Measurements from ENCODE around the gene FOXJ2.

Gene FOXJ2

GRCh38 chr12:8037046-8037663, 4.6 kb downstream of the FOXJ2 start:
- TF ChIP-seq POLR2A (IDR thresholded peaks at IDR 0.05; ENCODE audit: low read length): no peak
- TF ChIP-seq GATA1 (IDR thresholded peaks at IDR 0.05; ENCODE audit: low read depth, low read length): no peak
- no peak for DNase-seq

- no peak for TF ChIP-seq POLR2A (IDR thresholded peaks at IDR 0.05; ENCODE audit: low read length)
- TF ChIP-seq GATA1 (IDR thresholded peaks at IDR 0.05; ENCODE audit: low read depth, low read length): no peak
Observed at GRCh38 chr12:8037947-8038346, 5.4 kb downstream of the FOXJ2 start.

GRCh38 chr12:8038659-8039114, 6.2 kb downstream of the FOXJ2 start:
- TF ChIP-seq GATA1 (IDR thresholded peaks at IDR 0.05; ENCODE audit: low read depth, low read length): no peak
- DNase-seq: peak; percentile 48 to 51

More at GRCh38 chr12:8037947-8038346, 5.4 kb downstream of the FOXJ2 start:
- DNase-seq: peak in 1 of 2 experiments; percentile 12

- TF ChIP-seq POLR2A (IDR thresholded peaks at IDR 0.05; ENCODE audit: low read length) (no peak), GATA1 (IDR thresholded peaks at IDR 0.05; ENCODE audit: low read depth, low read length) (no peak)
- no peak for DNase-seq
Observed at GRCh38 chr12:8040791-8041190, 8.3 kb downstream of the FOXJ2 start.

- DNase-seq: peak; percentile 78 to 89
- no peak for TF ChIP-seq GATA1 (IDR thresholded peaks at IDR 0.05; ENCODE audit: low read depth, low read length)
- no peak for TF ChIP-seq POLR2A (IDR thresholded peaks at IDR 0.05; ENCODE audit: low read length)
Observed at GRCh38 chr12:8045952-8046944, 13.7 kb downstream of the FOXJ2 start.

GRCh38 chr12:8047842-8048241, 15.3 kb downstream of the FOXJ2 start:
- no peak for DNase-seq
- TF ChIP-seq POLR2A (IDR thresholded peaks at IDR 0.05; ENCODE audit: low read length): no peak
- no peak for TF ChIP-seq GATA1 (IDR thresholded peaks at IDR 0.05; ENCODE audit: low read depth, low read length)

GRCh38 chr12:8048906-8049305, 16.4 kb downstream of the FOXJ2 start:
- TF ChIP-seq GATA1 (IDR thresholded peaks at IDR 0.05; ENCODE audit: low read depth, low read length): no peak
- TF ChIP-seq POLR2A (IDR thresholded peaks at IDR 0.05; ENCODE audit: low read length): no peak
- no peak for DNase-seq

GRCh38 chr12:8050600-8051250, 18.2 kb downstream of the FOXJ2 start:
- TF ChIP-seq GATA1 (IDR thresholded peaks at IDR 0.05; ENCODE audit: low read depth, low read length) (no peak), POLR2A (IDR thresholded peaks at IDR 0.05; ENCODE audit: low read length) (no peak)
- no peak for DNase-seq

GRCh38 chr12:8052679-8053078, 20.2 kb downstream of the FOXJ2 start:
- TF ChIP-seq POLR2A (IDR thresholded peaks at IDR 0.05; ENCODE audit: low read length) (no peak), GATA1 (IDR thresholded peaks at IDR 0.05; ENCODE audit: low read depth, low read length) (no peak)
- peak; percentile 24 to 50 for DNase-seq

- peak; percentile 16 to 18 for DNase-seq
- TF ChIP-seq POLR2A (IDR thresholded peaks at IDR 0.05; ENCODE audit: low read length): no peak
Observed at GRCh38 chr12:8054816-8055215, 22.3 kb downstream of the FOXJ2 start.

GRCh38 chr12:8057306-8057705, 24.8 kb downstream of the FOXJ2 start:
- no peak for DNase-seq
- TF ChIP-seq POLR2A (IDR thresholded peaks at IDR 0.05; ENCODE audit: low read length) (no peak), GATA1 (IDR thresholded peaks at IDR 0.05; ENCODE audit: low read depth, low read length) (no peak)

GRCh38 chr12:8057839-8058238, 25.3 kb downstream of the FOXJ2 start:
- DNase-seq: no peak
- TF ChIP-seq GATA1 (IDR thresholded peaks at IDR 0.05; ENCODE audit: low read depth, low read length) (no peak), POLR2A (IDR thresholded peaks at IDR 0.05; ENCODE audit: low read length) (no peak)

GRCh38 chr12:8058506-8058905, 26.0 kb downstream of the FOXJ2 start:
- no peak for TF ChIP-seq GATA1 (IDR thresholded peaks at IDR 0.05; ENCODE audit: low read depth, low read length)
- no peak for TF ChIP-seq POLR2A (IDR thresholded peaks at IDR 0.05; ENCODE audit: low read length)
- DNase-seq: no peak

GRCh38 chr12:8064131-8064530, 31.6 kb downstream of the FOXJ2 start:
- TF ChIP-seq POLR2A (IDR thresholded peaks at IDR 0.05; ENCODE audit: low read length) (no peak), GATA1 (IDR thresholded peaks at IDR 0.05; ENCODE audit: low read depth, low read length) (no peak)
- no peak for DNase-seq

Data from erythroblast (primary cell).